HG03521 (cell line): ENCODE measurements around the gene SLC43A2.

Source experiments
- ATAC-seq: cut with Tn5 transposase; IDR thresholded peaks from one replicate; pipeline ENCODE4 v1.9.1; 2021; ENCODE audit warnings: mild to moderate bottlenecking, moderate library complexity; ENCODE audit not compliant: unreplicated experiment

SLC43A2 gene

DNA sequence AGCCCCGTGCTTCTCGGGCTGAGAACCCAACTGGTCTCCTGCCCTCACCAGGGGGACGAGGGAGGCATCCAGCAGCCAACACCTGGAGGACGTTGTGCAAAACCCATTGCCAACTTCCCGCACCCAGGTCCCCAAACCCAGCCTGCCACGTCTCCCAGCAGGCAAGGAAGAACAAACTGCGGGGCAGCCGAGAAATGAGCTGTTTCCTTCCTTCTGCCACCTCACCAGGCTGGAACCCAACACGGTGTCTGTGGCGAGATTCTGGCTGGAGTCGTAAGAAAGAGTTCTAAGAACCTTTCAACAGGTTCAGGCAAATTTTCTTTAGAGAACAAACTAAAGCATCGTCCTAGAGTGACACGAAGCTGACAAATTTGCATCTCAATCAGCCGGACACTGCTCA lies 3.6 kb downstream of the SLC43A2 start:
- no peak for ATAC-seq

DNA sequence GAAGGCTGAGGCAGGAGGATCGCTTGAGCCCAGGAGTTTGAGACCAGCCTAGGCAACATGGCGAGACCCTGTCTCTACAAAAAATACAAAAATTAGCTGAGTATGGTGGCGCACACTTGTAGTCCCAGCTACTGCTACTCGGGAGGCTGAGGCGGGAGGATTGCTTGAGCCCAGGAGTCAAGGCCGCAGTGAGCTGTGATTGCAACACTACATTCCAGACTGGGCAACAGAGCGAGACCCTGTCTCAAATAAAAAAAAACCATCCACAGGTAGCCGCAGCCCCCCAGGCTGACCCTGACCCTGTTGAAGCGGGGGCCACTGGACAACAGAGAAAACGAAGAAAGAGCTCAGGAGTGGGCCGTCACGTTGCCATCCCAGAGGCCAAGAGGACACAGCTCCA lies 4.0 kb downstream of the SLC43A2 start:
- no peak for ATAC-seq

DNA sequence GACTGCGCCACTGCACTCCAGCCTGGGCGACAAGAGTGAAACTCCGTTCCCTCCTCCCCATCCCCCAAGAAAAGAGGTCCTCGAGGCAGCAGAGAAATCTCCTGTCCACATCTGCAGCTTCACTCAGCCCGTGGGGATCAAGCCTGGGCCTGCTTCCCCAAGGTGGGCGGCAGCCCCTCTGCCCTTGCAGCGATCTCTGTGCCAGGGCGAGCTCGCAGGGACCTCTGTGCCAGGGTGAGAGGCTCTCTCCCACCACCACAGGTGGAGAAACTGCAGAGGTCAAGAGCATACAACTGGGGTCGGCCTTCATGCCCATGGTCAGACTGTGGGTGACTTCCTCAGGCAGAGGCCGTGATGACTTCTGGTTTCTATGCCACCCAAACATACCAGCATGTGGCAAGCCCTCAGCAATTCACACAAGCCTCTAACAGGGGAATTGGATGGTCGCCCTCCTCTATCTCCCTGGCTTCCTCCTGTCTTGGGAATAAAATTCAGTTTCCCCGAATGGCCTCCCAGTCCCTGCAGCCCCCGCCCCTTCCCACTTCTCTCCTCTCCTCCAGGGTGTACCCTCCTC lies 5.5 kb downstream of the SLC43A2 start:
- ATAC-seq, result no peak

DNA sequence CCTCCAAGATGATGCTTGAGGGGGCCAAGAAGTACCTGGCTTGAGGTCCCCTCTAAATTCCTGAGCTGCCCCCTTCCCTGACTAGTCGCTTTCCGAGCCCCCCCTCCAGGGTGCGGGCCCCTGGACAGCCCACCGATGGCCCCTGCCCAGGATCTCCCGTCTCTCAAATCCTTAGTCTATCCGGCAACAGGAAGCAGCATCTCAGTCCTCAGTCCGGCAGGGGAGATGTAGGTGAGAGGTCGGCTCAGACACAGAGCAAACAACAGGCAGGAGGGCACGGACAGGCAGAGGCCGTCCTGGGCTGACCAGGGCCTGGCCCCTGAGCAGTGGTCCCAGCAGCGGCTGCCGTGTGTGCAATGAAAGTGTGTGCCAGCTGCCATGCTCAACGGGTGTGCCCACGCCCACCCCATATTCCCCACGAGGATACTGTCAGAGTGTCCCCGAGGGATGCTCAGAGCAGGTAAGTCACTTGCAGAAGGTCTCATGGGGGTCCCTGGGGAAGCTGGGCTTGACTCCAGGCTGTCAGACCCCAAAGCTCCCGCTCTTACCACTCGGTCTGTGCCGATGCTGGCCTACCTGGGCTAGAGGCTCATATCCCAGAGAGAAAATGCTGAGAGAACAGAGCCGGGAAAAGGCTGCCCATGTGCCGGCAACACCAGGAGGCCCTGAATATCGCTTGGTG lies 7.2 kb downstream of the SLC43A2 start:
- no peak for ATAC-seq

DNA sequence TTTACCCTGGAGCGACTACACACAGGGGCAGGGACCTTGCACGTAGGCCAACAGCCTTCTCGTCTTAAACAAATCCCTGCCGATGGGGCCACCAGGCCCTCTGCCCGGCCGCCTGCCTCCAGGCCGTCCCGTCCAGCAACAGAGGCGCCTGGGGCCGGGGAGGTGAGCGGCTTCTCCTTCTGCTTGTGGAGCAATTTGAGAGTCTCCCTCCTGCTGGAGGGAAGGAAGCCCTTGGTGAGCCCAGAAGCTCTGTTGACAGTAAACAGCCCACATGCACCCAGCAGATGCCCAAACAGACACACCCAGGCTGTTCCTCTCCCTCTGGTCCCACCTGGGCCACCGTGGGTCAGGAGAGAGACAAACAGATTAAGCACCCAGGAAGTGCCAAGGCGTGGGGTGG lies 8.1 kb downstream of the SLC43A2 start:
- no peak for ATAC-seq

DNA sequence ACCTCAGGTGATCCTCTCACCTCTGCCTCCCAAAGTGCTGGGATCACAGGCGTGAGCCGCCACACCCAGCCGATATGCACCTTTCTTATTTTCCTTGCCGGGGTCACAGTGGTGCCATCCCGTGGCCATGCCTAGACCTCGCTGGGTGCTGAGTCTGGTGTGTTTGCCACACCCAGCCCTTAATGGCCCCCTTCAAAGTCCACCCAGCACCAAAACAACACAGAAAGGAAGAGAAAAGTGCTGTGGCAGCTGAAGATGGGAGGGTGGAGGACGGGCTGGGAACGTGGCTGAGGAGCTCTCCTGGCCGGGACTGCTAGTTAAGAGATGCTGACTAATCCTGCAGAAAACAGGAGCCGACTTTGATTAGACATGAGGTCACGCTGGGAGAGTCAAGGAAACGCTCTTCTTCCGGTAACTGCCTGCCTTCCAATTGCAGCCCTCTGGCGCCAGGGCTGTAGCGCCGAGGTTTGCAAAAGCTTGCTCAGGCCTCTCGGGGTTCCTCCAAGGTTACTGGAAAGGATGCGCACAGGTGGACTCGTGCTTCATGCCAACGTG lies 10.9 kb downstream of the SLC43A2 start:
- ATAC-seq, result no peak

DNA sequence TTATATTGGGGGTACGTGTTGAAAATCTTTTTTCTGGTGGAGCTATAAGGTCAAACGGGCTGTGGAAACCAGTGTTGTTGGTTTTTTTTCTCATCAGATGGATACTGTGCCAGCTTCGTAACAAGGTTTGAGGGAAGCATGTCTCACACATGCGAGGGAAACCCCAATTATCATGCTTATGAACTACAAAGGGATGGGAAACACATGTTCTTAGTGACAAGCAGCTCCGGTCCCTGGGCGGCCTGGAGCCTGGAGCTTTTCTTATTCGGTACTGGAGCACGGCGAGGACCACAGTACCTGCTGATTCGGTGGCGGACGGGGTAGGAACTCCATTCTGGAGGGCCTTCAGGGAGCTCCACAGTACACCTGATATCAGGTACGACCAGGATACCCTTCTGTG lies 12.5 kb downstream of the SLC43A2 start:
- ATAC-seq, result no peak

DNA sequence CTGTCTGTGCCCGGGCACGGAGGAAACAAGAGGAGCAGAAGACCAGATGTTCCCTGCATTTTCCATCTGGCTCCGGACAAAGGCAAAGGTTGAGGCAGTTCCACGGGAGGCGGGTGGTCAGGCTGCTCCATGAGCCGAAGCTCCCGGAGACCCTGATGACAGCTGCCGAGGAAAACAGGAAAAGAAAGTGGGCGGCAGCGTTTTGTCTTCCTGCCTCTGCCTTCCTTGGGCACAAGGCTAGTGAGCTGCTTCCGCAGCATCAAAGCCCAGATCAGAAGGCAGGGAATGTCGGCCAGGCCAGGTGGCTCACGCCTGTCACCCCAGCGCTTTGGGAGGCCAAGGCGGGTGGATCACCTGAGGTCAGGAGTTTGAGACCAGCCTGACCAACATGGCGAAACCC lies 16.2 kb downstream of the SLC43A2 start:
- no peak for ATAC-seq

DNA sequence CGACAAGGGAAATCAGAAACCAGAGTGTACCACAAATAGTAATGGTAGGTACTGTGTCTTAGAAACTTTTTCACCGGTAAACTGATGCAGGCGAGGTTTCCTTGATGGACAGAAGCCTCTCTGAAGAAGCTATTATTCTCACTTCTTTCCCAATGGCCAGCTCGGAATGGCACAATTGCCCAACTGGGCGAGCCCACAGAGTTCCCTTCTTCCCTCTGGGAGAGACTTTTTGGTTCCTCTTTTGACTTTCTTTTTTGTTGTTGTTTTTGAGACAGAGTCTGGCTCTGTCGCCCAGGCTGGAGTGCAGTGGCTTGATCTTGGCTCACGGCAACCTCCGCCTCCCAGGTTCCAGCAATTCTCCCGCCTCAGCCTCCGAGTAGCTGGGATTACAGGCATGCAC lies 16.9 kb downstream of the SLC43A2 start:
- ATAC-seq, result no peak

DNA sequence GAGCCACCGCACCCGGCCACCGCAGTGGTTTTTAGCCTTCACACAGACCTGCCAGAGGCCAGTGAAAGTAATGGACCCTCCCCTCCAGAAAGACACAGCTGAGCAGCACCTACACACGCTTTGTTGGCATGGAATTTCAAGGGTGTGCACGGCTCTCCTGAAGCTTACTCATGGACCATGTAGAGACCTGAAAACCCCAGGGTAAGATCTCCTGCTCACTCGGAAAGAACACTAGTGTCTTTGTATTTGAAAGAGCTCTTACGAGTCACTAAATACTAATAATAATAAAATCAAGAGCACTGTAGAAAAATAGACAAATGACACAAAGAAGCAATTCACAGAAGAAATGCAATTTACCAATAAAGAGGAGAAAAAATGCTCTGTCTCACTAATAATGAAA lies 20.0 kb downstream of the SLC43A2 start:
- no peak for ATAC-seq

DNA sequence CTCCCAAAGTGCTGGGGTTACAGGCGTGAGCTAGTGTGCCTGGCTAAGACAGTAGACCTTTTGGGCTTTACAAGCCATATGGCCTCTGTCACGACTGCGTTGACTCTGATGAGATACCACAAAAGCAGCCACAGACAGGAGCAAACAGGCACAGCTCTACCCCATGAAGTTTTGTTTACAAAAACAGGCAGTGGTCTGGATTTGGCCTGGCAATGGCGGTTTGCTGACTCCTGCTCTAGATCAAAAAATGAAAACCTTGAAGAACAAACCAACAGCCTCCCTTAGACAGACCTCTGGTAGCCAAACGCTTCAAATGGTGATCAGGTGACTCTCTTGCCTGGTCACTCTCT lies 20.7 kb downstream of the SLC43A2 start:
- ATAC-seq, result no peak

DNA sequence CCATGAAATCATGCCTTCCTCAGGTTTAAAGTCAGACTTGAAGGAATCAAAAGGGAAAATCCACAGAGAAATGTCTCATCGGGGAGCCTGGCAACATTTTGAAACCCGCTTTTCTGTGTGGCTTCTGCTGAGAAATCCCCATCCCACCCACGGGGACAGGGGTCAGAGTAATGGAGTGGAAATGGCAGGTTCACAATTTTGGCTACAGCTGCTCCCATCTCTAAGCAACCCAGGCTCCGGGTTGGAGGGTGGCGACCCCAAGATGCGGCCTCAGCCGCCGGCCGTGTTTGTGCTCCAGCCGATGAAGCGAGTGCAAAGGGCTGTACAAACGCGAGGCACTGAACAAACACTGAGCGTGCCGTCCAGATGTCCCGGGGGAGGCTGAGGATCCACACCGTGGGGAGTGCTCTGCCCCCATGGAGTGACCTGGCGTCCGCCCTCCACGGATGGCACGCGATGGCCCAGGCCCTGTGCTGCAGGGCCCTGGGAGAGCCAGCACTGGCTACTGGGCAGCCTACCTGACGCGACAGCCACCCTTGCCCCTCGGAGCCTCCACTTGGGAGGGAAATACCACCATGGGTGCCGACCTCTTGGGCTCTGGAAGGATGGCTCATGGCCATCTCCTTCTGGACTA lies 22.2 kb downstream of the SLC43A2 start:
- ATAC-seq, result no peak

DNA sequence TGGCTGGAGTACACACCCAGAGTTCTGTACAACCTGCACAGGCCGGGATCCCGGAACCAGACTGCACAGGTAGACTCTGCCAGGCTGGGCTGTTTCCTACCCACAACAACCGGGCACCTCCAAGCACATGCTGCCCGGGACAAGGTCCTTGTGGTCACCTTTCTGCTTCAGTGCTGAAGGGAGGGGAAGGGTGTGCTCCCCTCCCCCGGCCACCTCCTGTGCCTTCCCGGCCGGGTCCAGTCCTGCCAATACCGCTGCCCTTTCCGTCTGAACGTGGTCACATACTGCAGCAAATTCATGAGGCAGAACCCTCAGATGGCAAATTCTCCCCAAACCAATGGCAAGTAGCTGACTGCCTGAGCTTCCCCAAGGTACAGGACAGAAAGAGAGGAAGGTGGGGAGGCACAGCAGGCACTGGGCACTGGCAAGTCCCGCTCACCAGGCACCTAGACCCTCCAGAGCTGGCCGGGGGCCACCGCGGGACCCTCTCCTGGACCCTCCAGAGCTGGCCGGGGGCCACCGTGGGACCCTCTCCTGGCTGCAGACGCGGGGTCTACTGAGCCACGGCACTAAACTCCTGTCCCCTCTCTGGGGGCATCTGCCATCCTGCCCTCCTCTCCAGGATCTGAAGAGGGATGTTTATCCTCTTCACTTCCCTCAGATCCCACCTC lies 22.8 kb downstream of the SLC43A2 start:
- no peak for ATAC-seq

DNA sequence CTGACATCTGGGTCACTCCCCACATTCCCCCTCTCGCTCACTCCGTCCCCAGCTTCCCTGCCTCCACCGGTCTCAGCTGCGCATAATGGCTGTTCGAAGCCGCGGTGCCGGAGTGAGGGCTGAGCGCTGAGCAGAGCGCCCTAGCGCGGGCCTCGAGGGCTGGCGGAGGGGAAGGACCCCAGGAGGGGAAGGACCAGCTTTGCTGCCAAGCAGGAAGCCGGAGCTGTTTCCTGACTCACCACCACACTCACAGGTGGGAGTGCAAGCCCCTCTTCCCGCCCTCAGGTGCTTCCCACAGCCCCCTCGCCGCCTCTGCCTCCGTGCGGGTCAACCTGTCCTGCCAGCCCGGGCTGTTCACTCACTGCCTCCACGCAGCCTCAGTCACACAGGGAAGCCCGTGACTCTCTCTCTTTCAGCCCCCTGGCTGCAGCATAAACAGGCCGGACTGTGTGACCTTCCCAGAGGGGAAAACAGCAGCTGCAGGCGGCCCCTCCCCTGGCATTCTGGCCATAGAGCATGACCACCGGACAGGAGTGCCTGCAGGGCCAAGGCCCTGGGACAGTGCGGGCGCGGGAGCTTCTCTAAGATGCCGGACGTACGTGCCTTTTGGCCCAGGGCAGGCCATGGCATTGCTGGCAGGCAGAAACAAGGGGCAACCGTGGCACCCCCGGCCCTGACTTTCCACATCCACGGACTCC lies 23.7 kb downstream of the SLC43A2 start:
- no peak for ATAC-seq

DNA sequence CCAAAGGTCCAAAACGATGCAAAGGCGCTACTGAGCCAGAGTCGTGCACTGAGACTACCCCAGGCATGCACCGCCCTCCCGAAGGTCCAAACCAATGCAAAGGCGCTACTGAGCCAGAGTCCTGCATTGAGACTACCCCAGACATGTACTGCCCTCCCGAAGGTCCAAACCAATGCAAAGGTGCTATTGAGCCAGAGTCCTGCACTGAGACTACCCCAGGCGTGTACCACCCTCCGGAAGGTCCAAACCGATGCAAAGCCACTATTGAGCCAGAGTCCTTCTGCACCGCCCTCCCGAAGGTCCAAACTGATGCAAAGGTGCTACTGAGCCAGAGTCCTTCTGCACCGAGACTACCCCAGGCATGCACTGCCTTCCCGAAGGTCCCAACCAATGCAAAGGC lies 27.1 kb downstream of the SLC43A2 start:
- ATAC-seq, result no peak

DNA sequence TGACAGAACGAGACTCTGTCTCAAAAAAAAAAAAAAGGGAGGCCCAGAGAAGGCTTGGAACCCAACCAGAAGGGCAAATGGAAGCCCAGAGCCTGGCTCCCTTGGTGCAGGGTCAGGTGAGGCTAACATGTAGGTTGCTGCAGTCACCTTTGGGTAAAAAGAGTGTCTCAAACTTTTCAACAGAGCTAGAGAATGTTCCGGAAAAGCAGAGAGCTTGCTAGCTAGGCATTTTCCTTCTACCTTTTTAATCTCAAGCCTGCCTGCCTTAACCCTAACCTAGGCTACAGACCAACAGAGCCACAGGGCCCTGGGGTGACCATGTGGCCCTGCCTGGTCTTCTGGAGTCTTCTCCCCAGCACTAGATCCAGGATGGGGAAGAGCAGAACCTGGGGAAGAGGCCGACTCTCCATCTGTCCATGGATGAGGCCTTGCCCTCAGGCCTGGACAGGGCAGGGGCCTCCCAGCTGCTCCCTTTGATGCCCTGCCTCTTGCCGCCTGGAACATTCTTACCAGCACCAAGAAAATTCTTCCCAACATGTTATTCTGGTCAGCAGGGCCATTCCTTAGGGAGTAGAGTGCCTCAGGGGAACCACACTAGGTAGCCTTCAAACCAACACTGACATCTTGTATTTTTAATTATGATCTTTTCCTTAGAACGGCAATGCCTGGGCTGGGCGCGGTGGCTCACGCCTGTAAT lies 30.1 kb downstream of the SLC43A2 start:
- no peak for ATAC-seq

DNA sequence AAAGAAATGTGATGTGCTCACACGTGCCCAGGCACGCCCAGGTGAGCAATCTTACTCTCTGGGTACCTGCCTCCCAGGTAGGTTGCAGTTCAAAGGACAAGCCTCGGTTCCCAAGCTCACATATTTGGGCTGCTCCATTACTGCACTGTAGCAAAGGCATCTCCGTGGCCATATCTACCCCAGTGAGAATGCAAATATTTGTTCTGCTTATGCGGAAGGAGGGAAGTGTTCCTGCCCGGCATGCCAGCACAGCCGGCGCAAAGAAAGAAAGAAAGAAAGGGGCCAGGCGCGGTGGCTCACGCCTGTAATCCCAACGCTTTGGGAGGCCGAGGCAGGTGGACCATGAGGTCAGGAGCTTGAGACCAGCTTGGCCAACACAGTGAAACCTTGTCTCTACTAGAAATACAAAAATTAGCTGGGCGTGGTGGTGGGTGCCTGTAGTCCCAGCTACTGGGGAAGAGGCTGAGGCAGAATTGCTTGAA lies 30.7 kb downstream of the SLC43A2 start:
- ATAC-seq, result no peak

DNA sequence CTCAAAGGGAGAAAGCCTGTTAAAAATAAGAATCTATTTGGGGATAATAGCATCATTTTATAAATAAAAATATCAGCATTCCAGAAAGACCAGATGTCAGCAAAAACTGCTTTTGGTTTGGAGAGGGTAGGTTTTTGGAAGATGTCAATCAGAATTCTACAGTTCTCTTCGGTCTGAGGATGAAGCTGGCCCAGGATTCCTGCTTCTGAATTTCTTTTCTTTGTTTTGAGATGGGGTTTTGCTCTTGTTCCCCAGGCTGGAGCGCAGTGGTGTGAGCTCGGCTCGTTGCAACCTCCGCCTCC lies 35.1 kb downstream of the SLC43A2 start:
- ATAC-seq, result no peak

DNA sequence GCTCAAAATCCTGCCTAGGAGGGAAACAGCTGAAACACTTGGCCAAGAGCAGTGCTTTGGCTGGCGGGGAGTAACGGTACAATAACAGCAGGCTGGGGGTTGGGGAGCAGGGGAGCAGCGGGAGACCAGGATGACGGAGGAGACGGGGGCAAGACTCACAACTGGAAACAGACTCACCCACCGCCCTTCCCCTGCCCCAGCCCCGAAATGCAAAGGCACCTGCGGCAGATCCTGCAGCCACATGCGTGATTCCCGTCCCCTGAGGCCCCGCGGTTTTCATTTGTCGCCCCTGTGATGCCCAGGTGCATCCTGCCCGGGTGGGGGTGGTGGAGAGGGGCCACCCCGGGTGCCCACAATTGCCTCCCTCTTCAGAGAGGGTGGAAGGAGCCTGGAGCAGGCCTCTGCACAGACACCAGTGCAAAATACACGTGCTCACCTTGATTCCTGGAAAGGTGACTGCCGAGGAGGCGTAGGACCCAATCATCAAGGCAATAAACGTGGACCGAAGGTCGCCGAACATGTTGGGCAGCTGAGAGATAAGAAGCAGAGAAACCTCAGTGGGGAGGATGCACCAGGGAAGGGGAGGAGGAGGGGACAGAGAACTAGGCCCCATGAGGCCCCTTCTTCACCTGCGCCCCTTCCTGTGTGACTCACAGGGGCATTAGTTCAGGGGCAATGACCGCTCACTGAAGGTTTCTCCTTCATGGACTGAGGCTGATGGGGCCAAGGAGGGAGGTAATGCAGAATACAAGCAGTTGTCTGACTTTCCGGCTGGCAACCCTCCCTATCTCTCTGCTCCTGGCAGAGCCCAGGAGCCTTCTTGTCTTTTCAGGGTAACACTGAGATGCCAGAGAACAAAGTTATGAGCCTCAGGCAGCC lies 35.6 kb downstream of the SLC43A2 start:
- peak; percentile 67 for ATAC-seq
